ENCODE measurements around the gene CSNK1D. TPM values are rescaled to one million over a fixed set of nuclear protein-coding genes. Genes with fewer than 3 reads are reported as not detected.
A peak's percentile ranks its signal among the peaks of the same experiment; 100 is the strongest.

The CSNK1D gene
- total RNA-seq, 2 donors from 2014 or later = 140 to 142 TPM

DNA sequence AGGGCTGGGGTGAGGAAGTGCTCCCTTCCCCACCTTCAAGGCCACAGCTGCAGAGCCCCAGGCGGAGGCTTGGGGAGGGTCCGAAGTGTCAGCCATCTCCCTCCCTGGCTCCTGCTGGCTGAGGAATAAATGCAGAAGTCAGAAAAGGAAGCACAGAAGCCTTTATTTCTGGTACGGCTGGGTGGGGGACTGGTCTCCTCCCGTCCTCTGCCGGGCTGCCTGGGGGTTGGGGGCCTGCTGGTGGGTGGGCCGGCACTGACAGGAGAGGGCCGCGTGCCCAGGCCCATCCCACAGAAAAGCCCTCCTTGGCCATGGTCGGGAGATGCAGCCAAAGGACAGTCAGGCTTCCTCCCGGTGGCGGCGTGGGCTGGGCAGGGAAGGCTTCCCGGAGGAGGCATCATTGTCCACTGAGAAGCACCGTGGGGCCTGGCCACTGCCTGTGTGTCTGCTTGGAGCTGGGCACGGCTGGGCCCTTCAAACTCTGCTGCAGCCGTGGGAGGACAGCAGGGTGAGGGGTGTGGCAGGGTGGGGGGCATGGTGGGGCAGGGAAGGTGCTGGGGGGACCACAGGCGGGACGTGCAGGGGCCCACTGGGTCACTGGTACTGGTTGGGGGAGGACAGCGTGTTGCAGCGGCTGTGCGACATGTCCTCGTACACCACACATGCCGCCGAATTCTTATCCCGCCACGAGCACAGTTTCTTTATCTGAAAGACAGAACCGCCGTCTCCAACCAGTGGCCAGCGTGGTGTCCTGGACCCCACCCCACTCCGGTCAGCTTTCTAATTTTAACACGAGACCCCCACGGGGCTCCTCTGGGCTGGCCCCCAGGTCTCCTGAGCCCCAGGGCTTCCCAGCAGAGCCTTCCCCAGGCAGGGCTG is 41.5 kb upstream of the CSNK1D start:
- no peak overlapping the region for H3K27ac Mint-ChIP-seq

DNA sequence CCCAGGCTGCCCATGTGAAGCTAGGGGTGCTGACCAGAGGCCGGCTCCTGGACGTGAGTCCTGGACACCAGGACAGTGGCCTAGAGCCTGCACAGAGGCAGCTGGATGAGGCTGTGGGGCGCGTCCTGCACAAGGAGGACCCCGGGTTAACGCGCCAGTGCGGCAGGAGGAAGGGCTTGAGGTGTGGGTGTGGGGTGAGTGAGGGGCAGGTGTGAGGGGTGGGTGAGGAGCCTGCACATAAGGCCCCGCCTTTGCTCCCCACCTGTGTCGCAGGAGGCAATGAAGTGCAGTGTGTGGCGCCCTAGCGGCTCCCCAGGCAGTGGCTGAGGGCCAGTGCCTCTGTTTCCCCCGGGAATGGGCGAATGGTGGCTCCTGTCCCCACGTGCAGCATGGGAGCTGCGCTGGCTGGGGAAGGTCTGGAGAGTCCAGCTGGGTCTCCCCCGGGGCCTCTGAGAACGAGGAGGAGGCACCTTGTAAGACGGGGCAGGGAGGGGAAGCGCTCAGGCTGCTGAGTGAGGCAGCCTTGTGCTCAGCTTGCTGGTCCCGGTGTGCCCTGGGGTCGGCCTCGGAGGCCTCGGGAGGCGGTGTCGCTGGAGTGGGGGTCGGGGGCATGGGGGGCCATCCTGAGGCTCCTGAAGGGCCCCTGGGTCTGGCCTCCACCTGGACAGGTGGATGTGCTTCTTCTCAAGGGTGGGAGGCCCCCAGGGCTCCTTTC is 40.7 kb upstream of the CSNK1D start:
- no peak overlapping the region for H3K27ac Mint-ChIP-seq
- H3K4me3 Mint-ChIP-seq = no peak overlapping the region
- H3K36me3 Mint-ChIP-seq (ENCODE audit: low read depth) = peaks cover 46% of the 10 kb centered on the region
- no peaks in the 10 kb centered on the region for H3K27me3 Mint-ChIP-seq
- H3K9me3 Mint-ChIP-seq = no peaks in the 10 kb centered on the region
- ATAC-seq (replicated peaks) = no peak
- H3K4me1 Mint-ChIP-seq = no peaks in the 10 kb centered on the region

More for the DNA sequence above, 41.5 kb upstream of the CSNK1D start:
- no peaks in the 10 kb centered on the region for H3K27me3 Mint-ChIP-seq
- no peak overlapping the region for H3K4me3 Mint-ChIP-seq
- no peaks in the 10 kb centered on the region for H3K4me1 Mint-ChIP-seq
- H3K36me3 Mint-ChIP-seq (ENCODE audit: low read depth) = peaks cover 46% of the 10 kb centered on the region
- ATAC-seq (replicated peaks) = no peak
- H3K9me3 Mint-ChIP-seq = no peaks in the 10 kb centered on the region

DNA sequence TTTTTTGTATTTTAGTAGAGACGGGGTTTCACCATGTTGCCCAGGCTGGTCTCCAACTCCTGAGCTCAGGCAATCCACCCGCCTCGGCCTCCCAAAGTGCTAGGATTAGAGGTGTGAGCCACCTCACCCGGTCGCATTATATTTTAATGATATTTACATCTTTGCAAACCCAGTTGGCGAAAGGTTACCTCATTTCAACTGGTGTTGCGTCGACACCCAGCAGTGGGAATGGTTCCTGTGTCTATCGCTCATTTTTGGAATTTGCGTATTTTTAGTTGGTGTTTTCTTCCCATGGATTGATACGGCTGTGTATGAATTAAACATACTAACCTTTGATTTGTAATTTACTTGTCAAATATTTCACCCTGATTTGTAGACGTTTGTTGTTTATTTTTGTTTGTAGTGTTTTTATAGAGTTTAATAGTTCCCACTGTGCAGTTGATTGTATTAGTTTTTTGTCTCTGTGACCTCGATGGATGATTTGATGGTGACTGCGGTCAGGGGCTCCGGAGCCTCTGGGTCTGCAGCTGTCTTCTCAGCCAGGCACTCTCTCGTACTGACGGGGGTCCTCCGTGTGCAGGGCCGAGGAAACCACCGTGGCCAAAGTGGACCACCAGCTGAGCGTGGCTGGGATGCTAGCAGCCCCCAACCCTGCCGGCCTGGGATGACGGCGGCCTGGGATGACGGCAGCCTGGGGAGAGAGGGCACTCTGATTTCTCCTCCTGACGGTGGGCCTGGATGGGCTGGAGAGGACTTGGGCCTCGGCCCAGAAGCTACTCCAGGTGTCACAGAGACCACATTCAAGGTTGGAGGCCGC is 39.9 kb upstream of the CSNK1D start:
- Mint-ChIP-seq H3K27ac (peak overlapping the region; percentile 31), H3K4me1 (peaks cover 5% of the 10 kb centered on the region), H3K4me3 (no peak overlapping the region), H3K36me3 (ENCODE audit: low read depth) (peaks cover 46% of the 10 kb centered on the region), H3K9me3 (no peaks in the 10 kb centered on the region), H3K27me3 (no peaks in the 10 kb centered on the region)
- no peak for ATAC-seq (replicated peaks)

DNA sequence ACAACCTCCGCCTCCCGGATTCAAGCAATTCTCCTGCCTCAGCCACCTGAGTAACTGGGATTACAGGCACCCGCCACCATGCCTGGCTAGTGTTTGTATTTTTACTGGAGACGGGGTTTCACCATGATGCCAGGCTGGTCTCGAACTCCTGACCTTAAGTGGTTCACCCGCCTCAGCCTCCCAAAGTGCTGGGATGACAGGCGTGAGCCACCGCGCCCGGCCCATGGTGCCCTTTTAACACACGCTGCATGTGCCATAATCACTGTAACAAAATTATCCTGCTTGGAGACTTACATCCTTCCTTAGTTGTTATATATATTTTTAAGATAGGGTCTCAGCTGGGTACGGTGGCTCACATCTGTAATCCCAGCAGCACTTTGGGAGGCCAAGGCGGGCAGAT is 38.5 kb upstream of the CSNK1D start:
- no peaks in the 10 kb centered on the region for H3K27me3 Mint-ChIP-seq
- no peak overlapping the region for H3K27ac Mint-ChIP-seq
- peaks cover 39% of the 10 kb centered on the region for H3K36me3 Mint-ChIP-seq (ENCODE audit: low read depth)
- H3K4me3 Mint-ChIP-seq = no peak overlapping the region
- peaks cover 10% of the 10 kb centered on the region for H3K4me1 Mint-ChIP-seq
- ATAC-seq (replicated peaks) = no peak
- H3K9me3 Mint-ChIP-seq = no peaks in the 10 kb centered on the region

DNA sequence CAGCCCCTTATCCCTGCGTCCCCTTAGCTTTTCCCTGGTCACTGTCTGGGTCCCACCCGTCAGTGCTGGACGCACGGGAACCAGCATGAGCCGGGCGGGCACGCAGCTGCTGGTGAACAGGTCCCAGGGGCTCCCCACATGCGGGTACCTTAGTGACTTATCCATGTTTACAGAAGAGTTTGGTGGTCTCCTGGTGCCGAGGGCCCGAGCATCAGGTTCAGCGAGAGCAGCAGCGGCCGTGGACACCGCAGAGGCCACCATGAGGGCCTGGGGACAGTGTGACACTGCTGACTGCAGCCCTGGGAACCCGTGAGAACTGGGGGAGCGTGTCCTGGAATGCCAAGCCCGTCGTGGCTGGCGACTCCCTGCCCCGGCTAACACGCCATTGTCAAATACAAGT is 37.4 kb upstream of the CSNK1D start:
- peaks cover 14% of the 10 kb centered on the region for H3K4me1 Mint-ChIP-seq
- H3K27me3 Mint-ChIP-seq = no peaks in the 10 kb centered on the region
- H3K36me3 Mint-ChIP-seq (ENCODE audit: low read depth) = peaks cover 36% of the 10 kb centered on the region
- no peak overlapping the region for H3K27ac Mint-ChIP-seq
- H3K9me3 Mint-ChIP-seq = no peaks in the 10 kb centered on the region
- no peak for ATAC-seq (replicated peaks)
- no peak overlapping the region for H3K4me3 Mint-ChIP-seq

DNA sequence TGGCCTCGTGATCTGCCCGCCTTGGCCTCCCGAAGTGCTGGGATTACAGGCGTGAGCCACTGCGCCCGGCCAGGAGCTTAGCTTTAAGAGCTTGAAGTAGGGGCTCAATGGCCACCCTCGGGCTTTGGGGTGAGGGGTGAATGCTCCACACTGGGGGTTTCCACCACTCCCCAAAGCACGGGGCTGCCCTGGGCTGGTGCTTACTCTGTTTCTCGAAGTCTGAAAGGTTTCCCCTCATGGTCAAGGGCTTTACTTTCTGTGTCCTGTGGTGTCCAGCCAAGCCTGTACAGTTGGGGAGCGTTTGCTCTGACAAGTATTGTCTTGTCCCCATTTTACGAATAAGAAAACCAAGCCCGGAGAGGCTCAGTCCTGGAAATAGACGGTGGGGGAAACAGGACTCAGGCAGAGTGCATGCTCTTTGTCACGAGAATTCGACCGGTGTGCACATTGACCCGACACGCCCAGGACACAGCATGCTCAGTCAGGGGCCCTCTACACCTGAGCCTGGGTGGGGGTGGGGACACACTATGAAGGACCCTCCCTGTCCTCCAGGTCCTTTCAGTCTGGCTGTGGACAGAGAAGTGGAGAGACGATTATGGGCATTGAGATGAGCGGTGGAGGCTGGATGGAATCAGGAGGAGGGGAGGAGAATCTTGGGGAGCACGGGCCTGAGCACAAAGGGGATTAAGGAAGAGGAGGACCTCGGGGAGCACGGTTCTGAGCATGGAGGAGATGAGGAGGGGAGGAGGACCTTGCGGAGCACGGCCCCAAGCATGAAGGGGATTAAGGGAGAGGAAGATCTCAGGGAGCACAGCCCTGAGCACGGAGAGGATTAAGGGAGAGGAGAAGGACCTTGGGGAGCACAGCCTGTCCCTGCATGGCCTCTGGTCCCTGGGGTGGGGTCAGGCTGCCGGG is 36.4 kb upstream of the CSNK1D start:
- H3K27ac Mint-ChIP-seq = peak overlapping the region; percentile 6

DNA sequence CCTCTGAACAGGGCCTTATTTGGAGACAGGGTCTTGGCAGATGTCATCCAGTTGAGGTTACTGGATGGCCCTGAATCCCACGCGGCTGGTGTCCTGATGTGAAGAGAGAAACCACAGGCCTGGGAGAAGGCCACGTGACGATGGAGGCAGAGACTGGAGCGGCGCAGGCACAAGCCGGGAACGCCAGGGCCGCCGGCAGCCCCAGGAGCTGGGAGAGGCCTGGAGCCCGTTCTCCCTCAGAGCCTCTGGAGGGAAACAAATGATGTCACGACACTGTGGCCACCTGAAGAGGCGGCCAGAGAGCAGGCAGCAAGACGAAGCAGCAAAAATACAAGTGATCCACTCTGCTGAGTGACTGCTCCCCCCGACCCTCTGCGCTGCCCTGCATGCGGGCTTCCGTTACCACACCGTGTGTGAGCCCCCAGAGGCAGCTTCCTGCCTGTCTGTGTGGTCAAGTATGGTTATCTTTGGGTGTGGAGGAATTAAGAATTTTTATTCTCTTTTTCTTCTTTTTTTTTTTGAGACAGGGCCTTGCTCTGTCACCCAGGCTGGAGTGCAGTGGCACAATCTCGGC is 32.3 kb upstream of the CSNK1D start:
- peaks cover 15% of the 10 kb centered on the region for H3K4me1 Mint-ChIP-seq
- H3K4me3 Mint-ChIP-seq = peak overlapping the region; percentile 70
- H3K27ac Mint-ChIP-seq = peak overlapping the region; percentile 98
- ATAC-seq (replicated peaks) = no peak
- no peaks in the 10 kb centered on the region for H3K27me3 Mint-ChIP-seq
- H3K36me3 Mint-ChIP-seq (ENCODE audit: low read depth) = peaks cover 8% of the 10 kb centered on the region
- H3K9me3 Mint-ChIP-seq = no peaks in the 10 kb centered on the region

More for the DNA sequence above, 36.4 kb upstream of the CSNK1D start:
- H3K36me3 Mint-ChIP-seq (ENCODE audit: low read depth) = peaks cover 26% of the 10 kb centered on the region
- no peaks in the 10 kb centered on the region for H3K27me3 Mint-ChIP-seq
- H3K4me1 Mint-ChIP-seq = peaks cover 14% of the 10 kb centered on the region
- H3K4me3 Mint-ChIP-seq = no peak overlapping the region
- ATAC-seq (replicated peaks) = no peak
- no peaks in the 10 kb centered on the region for H3K9me3 Mint-ChIP-seq

DNA sequence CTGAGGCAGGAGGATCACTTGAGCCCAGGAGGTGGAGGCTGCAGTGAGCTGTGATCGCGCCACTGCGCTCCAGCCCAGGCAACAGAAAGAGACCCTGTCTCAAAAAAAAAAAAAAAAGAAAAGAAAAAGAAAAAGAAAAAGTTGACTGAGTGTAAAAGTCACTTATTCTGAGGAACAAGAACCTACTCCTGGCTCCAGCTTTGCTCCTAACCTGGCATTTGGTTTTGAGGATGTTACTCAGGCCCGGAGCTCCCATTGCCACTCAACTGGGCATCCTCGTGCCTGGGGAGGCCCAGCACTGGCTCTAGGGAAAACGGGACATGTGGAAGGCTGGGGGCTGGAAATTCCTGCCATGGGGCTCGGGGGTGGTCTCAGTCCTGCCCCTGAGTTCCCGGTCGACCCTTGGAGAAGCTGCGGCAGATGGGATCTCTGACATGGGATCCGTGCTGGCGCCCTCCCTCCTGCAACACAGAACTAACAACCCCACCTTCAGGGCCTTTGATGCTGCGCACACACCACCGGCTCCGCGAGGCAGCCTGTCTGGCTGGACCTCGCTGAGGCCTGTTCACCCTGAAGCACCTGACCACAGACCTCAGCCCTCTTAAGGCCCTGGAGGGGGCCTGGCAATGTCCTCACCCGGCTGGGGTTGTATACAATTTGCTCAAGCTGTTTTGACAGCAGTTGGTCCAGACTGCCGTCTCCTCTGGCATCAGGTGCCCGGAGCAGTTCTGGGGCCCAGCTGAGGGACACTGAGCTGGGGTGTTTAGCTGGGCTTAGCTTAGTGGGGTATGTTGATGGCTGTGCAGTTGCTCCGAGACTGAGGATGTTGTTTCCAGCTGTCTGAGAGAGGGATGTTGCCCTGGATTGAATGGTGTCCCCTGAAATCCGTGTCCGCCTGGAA is 31.6 kb upstream of the CSNK1D start:
- Mint-ChIP-seq H3K27ac (peak overlapping the region; percentile 98), H3K36me3 (ENCODE audit: low read depth) (peaks cover 15% of the 10 kb centered on the region), H3K4me1 (peaks cover 19% of the 10 kb centered on the region), H3K27me3 (no peaks in the 10 kb centered on the region), H3K9me3 (no peaks in the 10 kb centered on the region), H3K4me3 (peak overlapping the region; percentile 70)
- no peak for ATAC-seq (replicated peaks)

DNA sequence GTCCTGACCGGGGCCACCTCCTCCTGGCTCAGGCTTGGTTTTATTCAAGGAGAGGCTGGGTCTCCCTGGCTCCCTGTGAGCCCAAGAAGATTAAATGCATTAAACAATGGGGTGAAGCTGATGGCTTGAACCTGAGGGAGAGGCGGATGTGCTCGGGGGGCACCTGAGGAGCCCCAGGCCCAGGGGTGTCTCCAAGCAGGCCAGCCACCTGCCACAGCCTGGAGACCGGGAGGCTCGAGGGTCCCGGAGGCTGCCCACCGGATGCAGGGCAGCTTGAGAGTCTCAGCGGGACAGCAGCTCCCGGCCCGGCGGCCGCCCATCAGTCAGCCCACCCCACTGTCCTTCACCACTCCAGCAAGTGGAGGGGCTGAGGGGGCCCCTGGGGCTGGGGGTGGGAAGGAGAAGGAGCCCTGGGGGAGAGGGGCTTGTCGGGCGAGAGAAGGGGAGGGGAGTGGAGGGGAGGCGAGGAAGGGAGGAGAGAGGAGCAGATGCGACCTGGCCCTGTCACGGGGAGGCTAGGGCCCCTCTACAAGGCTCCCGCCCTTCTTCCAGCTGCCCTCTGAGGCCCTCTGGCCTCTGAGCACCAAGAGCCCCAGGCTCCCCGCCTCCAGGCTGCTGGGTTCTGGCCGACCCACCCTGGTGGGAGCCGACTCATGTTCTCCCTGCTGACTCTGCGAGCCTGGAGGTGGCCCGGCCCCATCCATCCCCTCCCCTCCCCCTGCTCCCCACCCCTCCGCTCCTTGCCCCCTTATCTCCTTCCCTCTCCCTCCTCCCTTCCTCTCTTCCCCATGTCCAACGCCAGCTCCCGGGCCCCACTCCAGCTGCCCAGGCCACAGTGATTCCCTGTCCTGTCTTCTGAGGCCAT is 30.7 kb upstream of the CSNK1D start:
- H3K4me3 Mint-ChIP-seq = peak overlapping the region; percentile 85
- peaks cover 25% of the 10 kb centered on the region for H3K4me1 Mint-ChIP-seq
- H3K9me3 Mint-ChIP-seq = no peaks in the 10 kb centered on the region
- H3K27ac Mint-ChIP-seq = peak overlapping the region; percentile 100
- H3K27me3 Mint-ChIP-seq = no peaks in the 10 kb centered on the region
- peaks cover 24% of the 10 kb centered on the region for H3K36me3 Mint-ChIP-seq (ENCODE audit: low read depth)
- no peak for ATAC-seq (replicated peaks)

DNA sequence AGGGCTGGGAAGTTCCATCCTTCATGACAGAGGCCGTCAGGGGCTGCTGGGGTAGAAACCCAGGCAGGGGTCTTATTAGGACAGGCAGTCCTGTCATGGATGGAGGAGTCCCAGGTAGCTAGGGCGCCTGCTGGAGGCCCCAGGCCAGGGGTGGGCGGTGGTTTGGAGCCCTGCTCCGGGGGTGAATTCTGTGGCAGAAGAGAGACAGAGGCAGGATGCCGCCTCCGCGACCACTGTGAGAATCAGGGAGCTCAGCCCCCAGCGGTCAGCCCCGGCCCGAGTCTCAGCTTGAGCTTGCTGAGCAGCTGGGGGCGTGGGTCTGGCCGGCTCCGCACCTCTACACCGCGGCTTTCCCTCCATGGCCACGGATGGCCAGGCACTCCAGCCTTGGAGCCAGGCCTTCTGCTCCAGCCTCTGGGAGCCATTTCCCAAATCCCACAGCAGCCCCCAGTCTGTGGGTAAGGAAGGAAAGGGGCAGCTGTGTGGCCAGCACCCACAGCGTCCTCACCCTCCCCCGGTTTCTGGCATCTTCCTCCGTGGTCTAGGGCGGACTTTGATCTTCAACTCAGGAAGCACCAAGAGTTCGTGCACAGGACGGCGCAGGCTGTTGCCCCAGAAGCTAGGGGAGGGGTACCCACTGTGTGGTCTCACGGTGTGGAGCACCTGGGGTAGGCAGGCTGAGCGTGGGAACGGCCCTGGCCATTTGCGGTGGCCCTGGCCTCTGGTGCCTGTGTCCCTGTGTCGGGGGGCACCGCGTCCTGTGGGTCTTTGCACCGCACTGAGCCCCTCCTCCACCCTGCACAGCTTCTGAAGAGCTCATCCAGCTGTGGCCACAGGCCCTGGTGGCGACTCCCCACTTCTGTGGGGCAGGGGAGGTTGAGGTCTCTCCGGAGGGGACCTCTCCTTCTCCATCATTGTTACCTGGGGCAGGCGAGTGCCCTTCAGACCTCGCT is 29.8 kb upstream of the CSNK1D start:
- no peak for ATAC-seq (replicated peaks)
- peak overlapping the region; percentile 100 for H3K27ac Mint-ChIP-seq
- no peaks in the 10 kb centered on the region for H3K9me3 Mint-ChIP-seq
- H3K4me3 Mint-ChIP-seq = peak overlapping the region; percentile 85
- peaks cover 30% of the 10 kb centered on the region for H3K36me3 Mint-ChIP-seq (ENCODE audit: low read depth)
- peaks cover 20% of the 10 kb centered on the region for H3K4me1 Mint-ChIP-seq
- H3K27me3 Mint-ChIP-seq = no peaks in the 10 kb centered on the region

DNA sequence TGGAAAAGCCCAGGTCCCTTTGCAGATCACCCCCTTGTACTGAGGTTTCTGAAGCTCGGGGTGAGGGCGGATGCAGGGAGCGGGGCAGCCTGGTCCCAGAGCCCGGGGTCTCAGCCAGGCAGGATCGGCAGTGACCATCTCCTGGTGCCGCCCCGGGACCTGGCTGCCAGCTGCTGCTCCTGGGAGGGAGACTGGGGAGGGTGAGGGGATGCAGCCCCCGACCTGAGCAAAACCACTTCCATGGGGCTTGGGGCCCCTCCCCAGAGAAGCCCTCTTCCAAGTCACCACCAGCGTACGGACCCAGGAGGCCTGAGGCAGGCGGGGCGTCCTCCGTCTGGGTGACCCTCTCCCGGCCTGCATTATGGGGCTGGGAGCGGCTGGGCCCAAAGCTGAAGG is 29.1 kb upstream of the CSNK1D start:
- Mint-ChIP-seq H3K36me3 (ENCODE audit: low read depth) (peaks cover 37% of the 10 kb centered on the region), H3K27ac (peak overlapping the region; percentile 100), H3K9me3 (no peaks in the 10 kb centered on the region), H3K27me3 (no peaks in the 10 kb centered on the region), H3K4me1 (peaks cover 16% of the 10 kb centered on the region), H3K4me3 (peak overlapping the region; percentile 85)
- ATAC-seq (replicated peaks) = no peak
